SK-N-SH (cell line): ENCODE measurements around the gene NDOR1. TPM values are rescaled to one million over a fixed set of nuclear protein-coding genes. Genes with fewer than 3 reads are reported as not detected.

Experiments
- CTCF ChIA-PET: fragments of 300-600, 350-600 bp; formaldehyde crosslinking; extraction: SDS; loops from one replicate; lab custom pipeline; 2021; lab: Yijun Ruan, JAX
- POLR2A ChIA-PET: fragments of 350-600 bp; sonication (Branson Sonifier 250); formaldehyde crosslinking; extraction: SDS; loops from one replicate; lab custom pipeline; 2020; ENCODE audit warnings: antibody characterized with exemption, inconsistent platforms; lab: Yijun Ruan, JAX
- DNase-seq: peaks from one replicate; pipeline ENCODE4 v3.0.0; 2012
- H2AFZ ChIP-seq: fragments of 200-600 bp; sonication (generic); 2 replicates; pipeline ENCODE4 v1.8.1; 2016; ENCODE audit warnings: antibody characterized with exemption, mild to moderate bottlenecking, low read depth
- H3F3A ChIP-seq: fragments of 200-600 bp; sonication (generic); replicated peaks from 2 replicates; pipeline ENCODE3; 2016; ENCODE audit warnings: antibody characterized with exemption, mild to moderate bottlenecking; ENCODE audit not compliant: insufficient read depth
- H3K27ac ChIP-seq, 2 experiments: fragments of 200-500 bp in 1 of 2; fragments of 200-600 bp in 1 of 2; sonication (Bioruptor generic) in 1 of 2; sonication (generic), shearing (Covaris generic) in 1 of 2; 2 replicates each; pipeline versions ENCODE4 v1.5.1 to v1.6.1; 2014 to 2016; ENCODE audit warnings: low read depth in 2 of 2, inconsistent platforms in 1 of 2, low read length in 1 of 2, mild to moderate bottlenecking in 1 of 2, mixed read lengths in 1 of 2
- H3K27me3 ChIP-seq: fragments of 200-600 bp; sonication (generic), shearing (Covaris generic); 2 replicates; pipeline ENCODE4 v1.6.1; 2016; ENCODE audit warnings: mixed run types; ENCODE audit not compliant: insufficient read depth
- H3K36me3 ChIP-seq, 2 experiments: fragments of 200-500 bp in 1 of 2; fragments of 200-600 bp in 1 of 2; sonication (Bioruptor generic) in 1 of 2; sonication (generic) in 1 of 2; replicated peaks in 1 of 2; 2 replicates each; pipeline versions ENCODE3 to v1.5.1; 2014 to 2016; ENCODE audit warnings: low read length in 1 of 2, mild to moderate bottlenecking in 1 of 2; ENCODE audit not compliant: insufficient read depth in 2 of 2, control insufficient read depth in 1 of 2
- H3K4me1 ChIP-seq, 2 experiments: fragments of 200-500 bp in 1 of 2; fragments of 200-600 bp in 1 of 2; sonication (Bioruptor generic) in 1 of 2; sonication (generic), shearing (Covaris generic) in 1 of 2; 2 replicates each; pipeline versions ENCODE4 v1.5.1 to v1.6.1; 2014 to 2016; ENCODE audit warnings: low read depth in 1 of 2, low read length in 1 of 2, mixed run types in 1 of 2; ENCODE audit not compliant: insufficient read depth in 2 of 2, control insufficient read depth in 1 of 2
- H3K4me2 ChIP-seq: fragments of 200-600 bp; sonication (generic), shearing (Covaris generic); 2 replicates; pipeline ENCODE4 v1.6.1; 2017; ENCODE audit warnings: mixed run types
- H3K4me3 ChIP-seq, 2 experiments: fragments of 200-500 bp in 1 of 2; fragments of 200-600 bp in 1 of 2; sonication (Bioruptor generic) in 1 of 2; sonication (generic), shearing (Covaris generic) in 1 of 2; 2 replicates each; pipeline versions ENCODE4 v1.5.1 to v1.8.1; 2014 to 2016; ENCODE audit warnings: low read depth in 2 of 2, inconsistent platforms in 1 of 2, low read length in 1 of 2, mild to moderate bottlenecking in 1 of 2, mixed read lengths in 1 of 2, moderate library complexity in 1 of 2
- H3K79me2 ChIP-seq: fragments of 200-600 bp; sonication (generic); 2 replicates; pipeline ENCODE4 v1.8.1; 2017; ENCODE audit warnings: mild to moderate bottlenecking; ENCODE audit not compliant: insufficient read depth
- H3K9ac ChIP-seq: fragments of 200-600 bp; sonication (generic); 2 replicates; pipeline ENCODE4 v1.6.1; 2017; ENCODE audit warnings: mixed run types
- H3K9me2 ChIP-seq: fragments of 200-600 bp; sonication (generic); 2 replicates; pipeline ENCODE4 v1.6.1; 2017; ENCODE audit warnings: mixed run types
- H3K9me3 ChIP-seq: fragments of 200-600 bp; sonication (generic); 2 replicates; pipeline ENCODE4 v1.6.1; 2017; ENCODE audit warnings: mixed run types, mild to moderate bottlenecking, moderate library complexity
- H4K20me1 ChIP-seq: fragments of 200-600 bp; sonication (generic); 2 replicates; pipeline ENCODE4 v1.6.1; 2017; ENCODE audit warnings: mild to moderate bottlenecking, mixed run types; ENCODE audit not compliant: insufficient read depth
- CHD2 ChIP-seq: fragments of 150-350 bp; IDR thresholded peaks from 2 replicates; pipeline ENCODE4 v1.6.1; 2018; ENCODE audit warnings: low read length; ENCODE audit not compliant: partially characterized antibody
- ELF1 ChIP-seq: IDR thresholded peaks from 2 replicates; pipeline ENCODE4 v1.4.0; 2012
- EZH2phosphoT487 ChIP-seq: fragments of 200-600 bp; sonication (generic); IDR thresholded peaks from 2 replicates; pipeline ENCODE4 v1.6.1; 2017; ENCODE audit warnings: low read depth, mixed run types, mild to moderate bottlenecking, antibody characterized with exemption, moderate library complexity, borderline replicate concordance
- FOSL2 ChIP-seq: IDR thresholded peaks from 2 replicates; pipeline ENCODE4 v1.4.0; 2012; ENCODE audit warnings: low read depth, mild to moderate bottlenecking, moderate library complexity, borderline replicate concordance
- FOXJ3 ChIP-seq: sonication (generic); formaldehyde crosslinking; IDR thresholded peaks from 2 replicates; pipeline ENCODE4 v1.5.1; 2020; ENCODE audit warnings: mild to moderate bottlenecking, missing genetic modification reagents
- IRF3 ChIP-seq: fragments of 150-350 bp; IDR thresholded peaks from 2 replicates; pipeline ENCODE4 v1.6.1; 2016; ENCODE audit warnings: mild to moderate bottlenecking, low read depth, low read length
- JUND ChIP-seq: IDR thresholded peaks from 2 replicates; pipeline ENCODE4 v1.4.0; 2012
- MAX ChIP-seq: IDR thresholded peaks from 2 replicates; pipeline ENCODE4 v1.4.0; 2012; ENCODE audit warnings: low read depth
- MEF2A ChIP-seq: IDR thresholded peaks from 2 replicates; pipeline ENCODE4 v1.4.0; 2012; ENCODE audit warnings: low read depth, borderline replicate concordance
- MXI1 ChIP-seq: IDR thresholded peaks from 2 replicates; pipeline ENCODE4 v1.6.1; 2012; ENCODE audit warnings: mild to moderate bottlenecking, low read depth, low read length, improper control_type of control experiment
- NFIC ChIP-seq: IDR thresholded peaks from 2 replicates; pipeline ENCODE4 v1.4.0; 2012; ENCODE audit warnings: borderline replicate concordance
- RAD21 ChIP-seq: IDR thresholded peaks from 2 replicates; pipeline ENCODE4 v1.6.1; 2012; ENCODE audit warnings: mild to moderate bottlenecking, low read length
- RCOR1 ChIP-seq: fragments of 150-350 bp; IDR thresholded peaks from 2 replicates; pipeline ENCODE4 v1.6.1; 2017; ENCODE audit warnings: antibody characterized with exemption, low read length
- RFX5 ChIP-seq: IDR thresholded peaks from 2 replicates; pipeline ENCODE4 v1.6.1; 2012; ENCODE audit warnings: mild to moderate bottlenecking, improper control_type of control experiment, low read length
- SIN3A ChIP-seq: IDR thresholded peaks from 2 replicates; pipeline ENCODE4 v1.6.1; 2012; ENCODE audit warnings: low read depth, mild to moderate bottlenecking, low read length, moderate library complexity, borderline replicate concordance
- YY1 ChIP-seq: IDR thresholded peaks from 2 replicates; pipeline ENCODE4 v1.4.0; 2012; ENCODE audit warnings: low read depth, mild to moderate bottlenecking
- ZBTB33 ChIP-seq: IDR thresholded peaks from 2 replicates; pipeline ENCODE4 v1.4.0; 2012; ENCODE audit warnings: low read depth, borderline replicate concordance
- WGBS: methylation state at CpG from one replicate; pipeline ENCODE4 v1.1.6; 2017; ENCODE audit warnings: low lambda C conversion rate; 5-methylcytosine and 5-hydroxymethylcytosine counted together
- polyA plus RNA-seq, 3 experiments: library from polyadenylated mRNA; depleted of rRNA; stranded (reverse); fragments of >200 nt; gene quantifications; 2 replicates each; pipeline ENCODE4 v1.2.3, GENCODE V29; 2012

Gene NDOR1
- polyA plus RNA-seq, 1 of the 3 experiments (the other 2 are of a cell fraction): 8.6 TPM

GRCh38 chr9:137215196-137215986 is 9.9 kb downstream of the NDOR1 start:
- no peak for TF ChIP-seq CHD2
- no peak for TF ChIP-seq JUND
- TF ChIP-seq FOSL2: no peak
- no peak for TF ChIP-seq IRF3
- TF ChIP-seq MEF2A: no peak
- TF ChIP-seq FOXJ3 (CRISPR knock-in tag): no peak
- TF ChIP-seq RCOR1: no peak
- no peak for TF ChIP-seq ELF1
- no peak for TF ChIP-seq NFIC
- TF ChIP-seq MAX: no peak
- TF ChIP-seq RAD21: no peak
- no peak for TF ChIP-seq RFX5
- TF ChIP-seq EZH2phosphoT487: no peak
- no peak for TF ChIP-seq ZBTB33
- no peak for TF ChIP-seq YY1
- TF ChIP-seq SIN3A: no peak
- no peak for TF ChIP-seq MXI1
- TF ChIP-seq, all 33 proteins: peak for 0
- Histone ChIP-seq H3K4me1 (0 out of 4 replicates have a peak, but pooled peaks cover 0 to 5% of the 10 kb centered on the region in 2 experiments), H3K27ac (no peak overlapping the region), H4K20me1 (no peaks in the 10 kb centered on the region), H3K9me2 (no peaks in the 10 kb centered on the region), H3K79me2 (no peaks in the 10 kb centered on the region), H3K27me3 (no peaks in the 10 kb centered on the region), H3K36me3 (peaks cover 0 to 14% of the 10 kb centered on the region in 2 experiments), H3F3A (no peaks in the 10 kb centered on the region), H2AFZ (no peak overlapping the region), H3K9me3 (no peaks in the 10 kb centered on the region), H3K4me2 (no peak overlapping the region), H3K9ac (no peak overlapping the region), H3K4me3 (no peak overlapping the region)
- 95% methylated on average over 7 of the region's 22 CpGs for WGBS
- ChIA-PET CTCF (interaction anchor here (0.6 to 1.9 kb wide), 3 partner anchors 10 to 21 kb away, joined by 3 to 7 read pairs (median 6); partner anchors contain the start of gene RNF224), POLR2A (no interaction called here)
- no peak for DNase-seq
